ENCODE results near the gene DENND10. TPM values are rescaled to one million over a fixed set of nuclear protein-coding genes. Genes with fewer than 3 reads are reported as not detected.

DENND10 gene
- total RNA-seq, 4 donors from 2014 or later, result 23.8 to 50.2 (median 42.8) TPM

DNA sequence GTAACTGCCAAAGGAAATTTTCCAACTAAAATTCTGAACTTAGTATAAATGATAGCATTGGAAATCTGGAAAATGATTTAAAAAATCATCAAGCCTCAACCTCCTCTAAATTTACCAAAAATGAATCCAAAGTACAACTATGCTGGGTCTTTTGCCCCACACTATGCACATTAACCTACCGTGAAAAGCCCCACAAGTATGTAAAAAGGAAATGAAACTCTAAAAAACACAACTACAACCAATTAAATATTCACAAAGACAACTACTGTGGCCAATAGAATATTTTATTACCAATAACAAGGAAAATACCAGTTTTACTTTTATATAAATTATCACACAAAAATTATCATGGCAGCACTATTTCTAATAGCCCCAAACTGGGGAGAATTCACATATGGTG, 42.6 kb upstream of the DENND10 start:
- no peak for DNase-seq
- no peak overlapping the region for H3K4me3 ChIP-seq
- peaks cover 0 to 2% of the 10 kb centered on the region in 2 donors for H3K36me3 ChIP-seq
- intact Hi-C loops (cut with DNase I; ENCODE audit: low total_unique reads), result no loop called here
- TF ChIP-seq POLR2A (IDR thresholded peaks at IDR 0.05), result no peak
- no peak for TF ChIP-seq CTCF (IDR thresholded peaks at IDR 0.05)
- no peaks in the 10 kb centered on the region for H3K9me3 ChIP-seq
- H3K4me1 ChIP-seq, result no peaks in the 10 kb centered on the region
- no peaks in the 10 kb centered on the region for H3K27me3 ChIP-seq
- no peak overlapping the region for H3K27ac ChIP-seq

GRCh38 chr10:119061926-119062325, 42.0 kb upstream of the DENND10 start:
- intact Hi-C loops (cut with DNase I; ENCODE audit: low total_unique reads), result no loop called here
- TF ChIP-seq CTCF (IDR thresholded peaks at IDR 0.05) (no peak), POLR2A (IDR thresholded peaks at IDR 0.05) (no peak)
- Histone ChIP-seq H3K27me3 (no peaks in the 10 kb centered on the region), H3K4me1 (no peaks in the 10 kb centered on the region), H3K27ac (no peak overlapping the region), H3K9me3 (no peaks in the 10 kb centered on the region), H3K4me3 (no peak overlapping the region), H3K36me3 (peaks cover 0 to 2% of the 10 kb centered on the region in 2 donors)
- no peak for DNase-seq

DNA sequence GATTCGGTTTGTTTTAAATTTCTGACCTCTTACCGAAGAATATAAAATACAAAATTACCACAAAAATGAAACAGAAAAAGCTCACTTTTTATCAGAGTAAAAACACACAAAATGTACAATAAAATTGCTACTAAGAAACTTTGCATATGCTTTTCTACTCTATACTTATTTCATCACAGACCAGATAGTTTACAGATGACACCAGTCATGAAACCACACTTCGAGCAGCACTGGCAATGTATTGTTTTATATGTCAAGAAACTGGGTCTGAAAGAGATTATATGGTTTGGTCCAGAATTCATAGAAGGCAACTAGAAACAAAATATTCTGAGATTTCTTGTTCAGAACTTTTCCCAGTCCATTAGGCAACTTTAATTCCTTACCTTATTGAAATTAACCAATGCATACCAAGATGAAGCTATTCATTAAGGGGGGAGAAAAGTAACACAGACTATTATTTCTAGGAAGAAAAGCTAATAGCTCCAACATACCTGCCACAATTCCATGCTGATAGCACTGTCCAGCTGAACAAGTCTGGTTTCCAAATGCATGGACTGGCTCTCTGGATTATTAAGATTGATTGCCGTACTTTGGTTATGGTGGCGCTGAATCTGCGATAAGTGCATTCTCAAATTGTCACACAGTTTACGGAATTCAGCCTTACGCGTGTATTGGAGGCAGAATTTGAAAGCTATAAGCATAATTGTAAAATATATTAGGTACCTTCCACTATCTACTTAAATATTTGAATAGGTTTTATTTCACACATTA, 33.3 kb upstream of the DENND10 start:
- TF ChIP-seq POLR2A (IDR thresholded peaks at IDR 0.05) (no peak), CTCF (IDR thresholded peaks at IDR 0.05) (no peak)

DNA sequence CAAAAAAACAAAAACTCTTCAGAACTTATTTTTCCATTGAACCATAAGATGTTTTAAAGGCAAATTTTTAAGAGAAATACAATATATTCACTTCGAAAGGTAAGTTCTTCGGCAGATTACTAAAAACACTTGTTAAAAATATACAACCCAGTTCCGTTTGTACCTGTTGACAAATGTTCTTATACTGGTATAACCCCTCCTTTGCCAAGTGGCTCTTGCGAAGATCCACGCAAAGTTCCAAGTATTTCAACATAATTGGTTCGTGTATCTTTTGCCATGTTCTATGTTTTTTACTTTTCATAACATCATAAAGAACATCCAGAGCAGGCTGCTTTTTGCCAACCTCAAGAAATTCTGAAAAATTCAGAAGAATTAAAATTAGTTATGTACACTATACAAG, 30.3 kb upstream of the DENND10 start:
- Histone ChIP-seq H3K4me1 (no peaks in the 10 kb centered on the region), H3K27ac (no peak overlapping the region), H3K4me3 (no peak overlapping the region), H3K27me3 (no peaks in the 10 kb centered on the region), H3K9me3 (no peaks in the 10 kb centered on the region), H3K36me3 (no peaks in the 10 kb centered on the region)
- no peak for DNase-seq
- intact Hi-C loops (cut with DNase I; ENCODE audit: low total_unique reads), result no loop called here
- TF ChIP-seq CTCF (IDR thresholded peaks at IDR 0.05) (no peak), POLR2A (IDR thresholded peaks at IDR 0.05) (no peak)

More for the DNA sequence above, 33.3 kb upstream of the DENND10 start:
- Histone ChIP-seq H3K9me3 (no peaks in the 10 kb centered on the region), H3K36me3 (no peaks in the 10 kb centered on the region), H3K4me1 (no peaks in the 10 kb centered on the region), H3K4me3 (no peak overlapping the region), H3K27ac (no peak overlapping the region), H3K27me3 (no peaks in the 10 kb centered on the region)
- no peak for DNase-seq
- intact Hi-C loops (cut with DNase I; ENCODE audit: low total_unique reads), result no loop called here

GRCh38 chr10:119078422-119079179, 25.3 kb upstream of the DENND10 start:
- Histone ChIP-seq H3K4me1 (no peaks in the 10 kb centered on the region), H3K36me3 (no peaks in the 10 kb centered on the region), H3K27me3 (no peaks in the 10 kb centered on the region), H3K27ac (peak overlapping the region in 1 of 2 donors; percentile 94), H3K4me3 (peak overlapping the region; percentile 64 to 96), H3K9me3 (no peaks in the 10 kb centered on the region)
- intact Hi-C loops (cut with DNase I; ENCODE audit: low total_unique reads), result no loop called here
- no peak for TF ChIP-seq POLR2A (IDR thresholded peaks at IDR 0.05)
- no peak for TF ChIP-seq CTCF (IDR thresholded peaks at IDR 0.05)
- DNase-seq, result no peak
